K562 (cell line): ENCODE results near the gene MLH3. TPM values are rescaled to one million over a fixed set of nuclear protein-coding genes. Genes with fewer than 3 reads are reported as not detected.
A peak's percentile ranks its signal among the peaks of the same experiment; 100 is the strongest.

Experiments used
- ATAC-seq: fragments of 200-7000 bp; cut with Tn5 transposase; 3 replicates; pipeline ENCODE4 v1.9.1; 2020; ENCODE audit warnings: moderate library complexity
- BruUV-seq: library from RNA; stranded (reverse); fragments of 400-500 nt; replicated peaks from 2 replicates; lab custom pipeline; 2021; lab: Mats Ljungman, UMichigan
- CTCF ChIA-PET: fragments of 300-600 bp; formaldehyde crosslinking; extraction: SDS; loops from one replicate; lab custom pipeline; 2021; ENCODE audit warnings: low intra/inter-chr PET ratio; lab: Yijun Ruan, JAX
- POLR2A ChIA-PET: fragments of 300-600, 350-650 bp; sonication (Branson Sonifier 250); formaldehyde crosslinking; extraction: SDS; loops from one replicate; lab custom pipeline; 2021; ENCODE audit warnings: antibody characterized with exemption, inconsistent platforms; lab: Yijun Ruan, JAX
- DNase-seq, 4 experiments: peaks; one replicate each; pipeline versions ENCODE4 v3.0.0 to v3.0.0-alpha.2; 2011 to 2018; ENCODE audit warnings: low spot score in 3 of 4, mixed read lengths in 3 of 4; ENCODE audit errors: extremely low read depth in 1 of 4
- FAIRE-seq: peaks from 2 replicates; lab custom pipeline; 2011; peaks lifted over from hg19 to GRCh38; lab: Jason Lieb, UNC
- H2AFZ ChIP-seq: 2 replicates; pipeline ENCODE4 v1.6.0; 2011; ENCODE audit warnings: low read depth, low read length, control low read depth, inconsistent platforms
- H3K27ac ChIP-seq: fragments of 200-600 bp; 3 replicates; pipeline ENCODE4 v1.8.0; 2011; ENCODE audit warnings: low read depth, mild to moderate bottlenecking, control low read depth, inconsistent platforms, low read length, moderate library complexity, mixed read lengths; ENCODE audit errors: extremely low read depth
- H3K27me3 ChIP-seq, 2 experiments: fragments of 300-600 bp in 1 of 2; 2 replicates in 1 of 2; 3 replicates in 1 of 2; pipeline versions ENCODE4 v1.6.0 to v1.8.0; 2011; ENCODE audit warnings: inconsistent platforms in 2 of 2, low read length in 2 of 2, mild to moderate bottlenecking in 1 of 2, mixed read lengths in 1 of 2, moderate library complexity in 1 of 2; ENCODE audit not compliant: control insufficient read depth in 2 of 2, insufficient read depth in 2 of 2
- H3K36me3 ChIP-seq: fragments of 300-600 bp; 3 replicates; pipeline ENCODE4 v1.8.0; 2011; ENCODE audit warnings: mild to moderate bottlenecking, low read length, inconsistent platforms; ENCODE audit not compliant: control insufficient read depth, insufficient read depth
- H3K4me1 ChIP-seq, 2 experiments: fragments of 200-600 bp in 1 of 2; replicated peaks in 1 of 2; 2 replicates in 1 of 2; 3 replicates in 1 of 2; pipeline versions ENCODE4 v1.5.1 to v1.8.0; 2011; ENCODE audit warnings: inconsistent platforms in 2 of 2, low read length in 2 of 2, mild to moderate bottlenecking in 1 of 2, mixed read lengths in 1 of 2, moderate library complexity in 1 of 2; ENCODE audit not compliant: control insufficient read depth in 2 of 2, insufficient read depth in 2 of 2
- H3K4me2 ChIP-seq: 2 replicates; pipeline ENCODE4 v1.6.1; 2011; ENCODE audit warnings: low read length, control low read depth, inconsistent platforms, mixed read lengths; ENCODE audit not compliant: insufficient read depth
- H3K4me3 ChIP-seq: fragments of 200-600 bp; sonication (generic), shearing (Covaris generic); 2 replicates; pipeline ENCODE4 v1.5.1; 2016; ENCODE audit warnings: control low read depth, inconsistent platforms
- H3K79me2 ChIP-seq: fragments of 200-600 bp; 3 replicates; pipeline ENCODE4 v1.8.0; 2011; ENCODE audit warnings: low read length, inconsistent platforms; ENCODE audit not compliant: control insufficient read depth, insufficient read depth
- H3K9ac ChIP-seq, 2 experiments: 2 replicates each; pipeline versions ENCODE4 v1.6.0 to v1.6.1; 2011; ENCODE audit warnings: low read depth in 2 of 2, low read length in 2 of 2, control low read depth in 1 of 2, inconsistent platforms in 1 of 2, mild to moderate bottlenecking in 1 of 2, mixed read lengths in 1 of 2; ENCODE audit not compliant: insufficient read depth in 1 of 2
- H3K9me1 ChIP-seq: one replicate; pipeline ENCODE4 v1.6.0; 2011; ENCODE audit warnings: inconsistent platforms, mild to moderate bottlenecking, low read length, moderate library complexity; ENCODE audit not compliant: control insufficient read depth, insufficient read depth
- H3K9me3 ChIP-seq: replicated peaks from 2 replicates; pipeline ENCODE4 v1.5.1; 2011; ENCODE audit warnings: low read depth, low read length, inconsistent platforms; ENCODE audit not compliant: control insufficient read depth, insufficient read depth
- H4K20me1 ChIP-seq: replicated peaks from 2 replicates; pipeline ENCODE4 v1.6.1; 2011; ENCODE audit warnings: low read length, inconsistent platforms, mixed read lengths; ENCODE audit not compliant: control insufficient read depth, insufficient read depth
- CEBPB ChIP-seq: fragments of 450-650 bp; IDR thresholded peaks from 2 replicates; pipeline ENCODE4 v1.6.1; 2016; ENCODE audit warnings: missing genetic modification characterization, missing compliant biosample characterization
- CEBPG ChIP-seq, 3 experiments: fragments of 200-800 bp in 1 of 3; sonication (Bioruptor generic) in 1 of 3; sonication (generic) in 1 of 3; formaldehyde crosslinking in 1 of 3; IDR thresholded peaks in 2 of 3; conservative IDR thresholded peaks in 1 of 3; 2 replicates each; pipeline versions ENCODE4 v1.6.1 to v1.8.0; 2016 to 2022; ENCODE audit warnings: missing compliant biosample characterization in 2 of 3, missing genetic modification characterization in 2 of 3, mild to moderate bottlenecking in 1 of 3, missing genetic modification reagents in 1 of 3
- KDM1A ChIP-seq, 2 experiments: fragments of 450-650 bp; IDR thresholded peaks; 2 replicates each; pipeline ENCODE4 v1.6.1; 2016; ENCODE audit warnings: mild to moderate bottlenecking in 2 of 2
- KHSRP ChIP-seq: fragments of 450-650 bp; IDR thresholded peaks from 2 replicates; pipeline ENCODE4 v1.6.1; 2017
- MTA3 ChIP-seq: fragments of 450-650 bp; formaldehyde crosslinking; IDR thresholded peaks from 2 replicates; pipeline ENCODE4 v1.6.1; 2017; ENCODE audit warnings: mild to moderate bottlenecking, borderline replicate concordance
- SIN3B ChIP-seq: fragments of 450-650 bp; IDR thresholded peaks from 2 replicates; pipeline ENCODE4 v1.6.1; 2017; ENCODE audit warnings: low read depth, mild to moderate bottlenecking, moderate library complexity
- WGBS: fragments of 100-300 bp; shearing (Covaris generic); methylation state at CpG from one replicate; pipeline ENCODE4 v1.1.6; 2016; ENCODE audit warnings: low coverage, mixed read lengths; ENCODE audit not compliant: insufficient coverage; ENCODE audit errors: missing lambda C conversion rate; 5-methylcytosine and 5-hydroxymethylcytosine counted together
- in situ Hi-C: fragments of 300-500 bp; cut with MboI; formaldehyde crosslinking; loops from 4 replicates; pipeline ENCODE4 v1.15.0; 2018; ENCODE audit warnings: inconsistent platforms, mixed read lengths
- intact Hi-C: fragments of 100-400 bp; cut with micrococcal nuclease; formaldehyde crosslinking; loops from 2 replicates; pipeline ENCODE4 v1.14.2; 2022
- polyA plus RNA-seq, 8 experiments: library from polyadenylated mRNA; depleted of rRNA in 4 of 8; stranded (reverse) in 5 of 8; unstranded in 3 of 8; fragments of >200 nt; fragmentation: Nextera tagmentation in 2 of 8; fragmentation: Illumina TruSeq in 1 of 8; extraction: Ambion mirVana in 2 of 8; extraction: Trizol in 1 of 8; gene quantifications; 2 replicates each; pipeline versions ENCODE4 v1.2.1 to v1.2.3, GENCODE V29; 2011 to 2014; ENCODE audit warnings: inconsistent platforms in 1 of 8, missing spikeins in 1 of 8
- total RNA-seq, 7 experiments: library from RNA; depleted of rRNA in 6 of 7; stranded (reverse); fragments of >200 nt in 6 of 7; fragmentation: Illumina TruSeq in 2 of 7; extraction: Trizol in 2 of 7; gene quantifications; 2 replicates each; pipeline versions ENCODE4 v1.2.1 to v1.2.3, GENCODE V29; 2011 to 2021; ENCODE audit warnings: low replicate concordance in 1 of 7

Gene MLH3
- total and polyA plus RNA-seq, 9 of the 15 experiments (the other 6 are each of a cell fraction or from before 2014, with no cell fraction given) = 5.9 to 15.3 (median 10.7) TPM

DNA sequence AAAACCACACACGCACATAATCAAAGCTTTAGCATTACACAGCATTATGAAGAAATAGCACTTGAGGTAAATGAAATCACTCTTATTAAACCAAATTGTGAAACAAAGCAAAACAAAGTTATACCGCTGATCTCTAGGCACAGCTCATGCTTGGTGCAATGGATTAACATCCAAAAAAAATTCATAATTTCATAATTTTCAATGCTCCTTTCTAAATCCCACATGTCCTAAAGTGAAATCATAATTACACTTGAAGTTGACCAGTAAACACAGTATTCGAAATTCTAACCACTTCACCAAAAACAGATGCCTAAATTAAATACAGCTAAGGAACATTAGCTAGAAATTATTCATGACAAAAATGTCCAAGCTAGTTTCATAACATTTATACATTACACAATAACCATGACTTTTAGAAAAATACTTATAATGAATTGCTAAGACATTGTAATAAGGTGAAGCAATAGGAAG is 1.5 kb downstream of the MLH3 start:
- ChIA-PET CTCF (no interaction called here), POLR2A (interaction anchor here (1.1 kb wide), 1 partner anchor 81 kb away, joined by 3 read pairs; no protein-coding TSS in a partner anchor)
- H4K20me1 ChIP-seq = no peaks in the 10 kb centered on the region
- peaks cover 6 to 9% of the 10 kb centered on the region in 2 experiments; a peak in 4 of 5 replicates for H3K4me1 ChIP-seq
- no TSS peak for BruUV-seq
- intact Hi-C loops (no loop called here), in situ Hi-C loops (no loop called here)
- no peak overlapping the region for H3K4me3 ChIP-seq
- no peak overlapping the region for H3K9ac ChIP-seq
- no peak for ATAC-seq
- TF ChIP-seq KDM1A (IDR thresholded peaks at IDR 0.05) = no peak
- no peak for TF ChIP-seq MTA3
- TF ChIP-seq CEBPB (tag) = peak; percentile 79
- no peak for TF ChIP-seq CEBPG (CRISPR knock-in tag; IDR thresholded peaks at IDR 0.05)
- peak; percentile 27 to 55; a peak in 2 of 4 replicates for TF ChIP-seq CEBPG (tag; conservative IDR thresholded peaks at IDR 0.05 in 1 of 2, IDR thresholded peaks at IDR 0.05 in 1 of 2)
- peaks cover 25% of the 10 kb centered on the region for H3K79me2 ChIP-seq
- no peak overlapping the region for H3K27ac ChIP-seq
- no peak overlapping the region for H3K4me2 ChIP-seq
- no peaks in the 10 kb centered on the region for H3K9me3 ChIP-seq
- no peak for DNase-seq
- no peaks in the 10 kb centered on the region for H3K27me3 ChIP-seq
- H3K9me1 ChIP-seq = no peaks in the 10 kb centered on the region
- 69% methylated on average over 3 of the region's 3 CpGs for WGBS
- no peak overlapping the region for H2AFZ ChIP-seq
- H3K36me3 ChIP-seq = peaks cover 9% of the 10 kb centered on the region; the same call in 2 of the 3 replicates
- peak; percentile 56 for FAIRE-seq

DNA sequence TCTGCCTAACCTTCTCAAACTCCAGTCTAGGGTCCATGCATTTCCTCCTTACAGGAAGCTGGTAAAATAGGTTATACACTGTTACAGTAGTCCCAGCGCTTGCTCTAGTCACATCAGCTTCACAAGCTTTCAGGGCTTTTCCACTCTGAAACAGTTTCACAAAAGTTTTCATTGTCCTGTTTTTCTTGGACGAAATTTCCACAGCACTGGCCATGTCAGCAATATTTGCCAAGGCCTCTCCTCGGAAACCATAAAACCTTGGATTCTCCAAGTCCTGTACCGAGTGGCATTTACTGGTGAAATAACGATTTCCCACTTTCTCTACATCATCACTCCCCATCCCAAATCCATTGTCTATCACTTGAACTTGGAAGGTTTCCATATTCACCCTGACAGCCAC is 2.1 kb downstream of the MLH3 start:
- ATAC-seq = no peak
- 87% methylated on average over 5 of the region's 5 CpGs for WGBS
- POLR2A ChIA-PET = interaction anchor here (1.1 to 1.4 kb wide), 3 partner anchors 15 to 80 kb away, joined by 3 to 4 read pairs (median 4); partner anchors contain the start of genes ACYP1 and ZC2HC1C

More for the DNA sequence above, 2.1 kb downstream of the MLH3 start:
- Histone ChIP-seq H2AFZ (no peak overlapping the region), H3K9me3 (no peaks in the 10 kb centered on the region), H3K4me3 (no peak overlapping the region), H3K79me2 (peaks cover 30% of the 10 kb centered on the region), H3K36me3 (peaks cover 10% of the 10 kb centered on the region; the same call in 2 of the 3 replicates), H3K9ac (no peak overlapping the region), H3K4me2 (no peak overlapping the region), H4K20me1 (no peaks in the 10 kb centered on the region), H3K27ac (no peak overlapping the region), H3K4me1 (peaks cover 9 to 11% of the 10 kb centered on the region in 2 experiments; a peak in 4 of 5 replicates), H3K9me1 (no peaks in the 10 kb centered on the region), H3K27me3 (no peaks in the 10 kb centered on the region)
- TF ChIP-seq KHSRP (no peak), SIN3B (no peak)
- no peak for FAIRE-seq
- no TSS peak for BruUV-seq
- no peak for DNase-seq
- CTCF ChIA-PET = no interaction called here
- intact Hi-C loops = no loop called here
- in situ Hi-C loops = no loop called here
